H1 (cell line): Measurements from ENCODE around the gene GMPR2.

ENCODE experiments used
- ATF3 ChIP-seq: IDR thresholded peaks from 2 replicates; pipeline ENCODE4 v1.6.1; 2011; ENCODE audit warnings: low read depth, mild to moderate bottlenecking, low read length; ENCODE audit not compliant: insufficient read depth
- BACH1 ChIP-seq: IDR thresholded peaks from 2 replicates; pipeline ENCODE4 v1.6.1; 2012; ENCODE audit warnings: low read length, improper control_type of control experiment
- CTCF ChIP-seq, 3 experiments: IDR thresholded peaks; 1 replicate in 2 of 3; 2 replicates in 1 of 3; pipeline versions ENCODE4 v1.5.1 to v1.6.1; 2011; ENCODE audit warnings: low read length in 3 of 3, mild to moderate bottlenecking in 3 of 3, inconsistent platforms in 2 of 3, low read depth in 1 of 3, moderate library complexity in 1 of 3; ENCODE audit not compliant: insufficient read depth in 1 of 3; ENCODE audit errors: control extremely low read depth in 1 of 3
- GABPA ChIP-seq: IDR thresholded peaks from 2 replicates; pipeline ENCODE4 v1.6.1; 2011; ENCODE audit warnings: mild to moderate bottlenecking, low read length, moderate library complexity, borderline replicate concordance; ENCODE audit not compliant: insufficient read depth
- JUND ChIP-seq: IDR thresholded peaks from 2 replicates; pipeline ENCODE4 v1.6.1; 2011; ENCODE audit warnings: mild to moderate bottlenecking, improper control_type of control experiment, low read length
- NANOG ChIP-seq: IDR thresholded peaks from 2 replicates; pipeline ENCODE4 v1.6.1; 2011; ENCODE audit warnings: low read length, low read depth, mild to moderate bottlenecking, inconsistent platforms; ENCODE audit not compliant: insufficient read depth, poor library complexity, severe bottlenecking
- POLR2A ChIP-seq, 2 experiments: IDR thresholded peaks; 1 replicate in 1 of 2; 2 replicates in 1 of 2; pipeline ENCODE4 v1.6.1; 2011; ENCODE audit warnings: low read depth in 2 of 2, low read length in 2 of 2, mild to moderate bottlenecking in 2 of 2; ENCODE audit errors: control extremely low read depth in 1 of 2
- POLR2AphosphoS5 ChIP-seq: IDR thresholded peaks from 2 replicates; pipeline ENCODE4 v1.6.1; 2011; ENCODE audit warnings: low read depth, low read length
- RAD21 ChIP-seq, 2 experiments: IDR thresholded peaks in 1 of 2; conservative IDR thresholded peaks in 1 of 2; 2 replicates each; pipeline ENCODE4 v1.6.1; 2011; ENCODE audit warnings: low read depth in 2 of 2, low read length in 2 of 2, improper control_type of control experiment in 1 of 2, inconsistent platforms in 1 of 2, mild to moderate bottlenecking in 1 of 2, moderate library complexity in 1 of 2
- RBBP5 ChIP-seq: IDR thresholded peaks from 2 replicates; pipeline ENCODE4 v1.7.1; 2012; ENCODE audit warnings: low read depth, mild to moderate bottlenecking, inconsistent platforms, low read length, moderate library complexity, borderline replicate concordance
- RFX5 ChIP-seq: IDR thresholded peaks from 2 replicates; pipeline ENCODE4 v1.6.1; 2011; ENCODE audit warnings: low read depth, low read length, improper control_type of control experiment, borderline replicate concordance
- SP1 ChIP-seq: IDR thresholded peaks from 2 replicates; pipeline ENCODE4 v1.6.1; 2011; ENCODE audit warnings: low read depth, low read length
- TCF12 ChIP-seq: IDR thresholded peaks from 2 replicates; pipeline ENCODE4 v1.6.1; 2011; ENCODE audit warnings: low read depth, mild to moderate bottlenecking, low read length
- ZNF274 ChIP-seq: IDR thresholded peaks from 2 replicates; pipeline ENCODE4 v1.7.0; 2012; ENCODE audit warnings: low read length, borderline replicate concordance; ENCODE audit errors: extremely low read depth

DNA sequence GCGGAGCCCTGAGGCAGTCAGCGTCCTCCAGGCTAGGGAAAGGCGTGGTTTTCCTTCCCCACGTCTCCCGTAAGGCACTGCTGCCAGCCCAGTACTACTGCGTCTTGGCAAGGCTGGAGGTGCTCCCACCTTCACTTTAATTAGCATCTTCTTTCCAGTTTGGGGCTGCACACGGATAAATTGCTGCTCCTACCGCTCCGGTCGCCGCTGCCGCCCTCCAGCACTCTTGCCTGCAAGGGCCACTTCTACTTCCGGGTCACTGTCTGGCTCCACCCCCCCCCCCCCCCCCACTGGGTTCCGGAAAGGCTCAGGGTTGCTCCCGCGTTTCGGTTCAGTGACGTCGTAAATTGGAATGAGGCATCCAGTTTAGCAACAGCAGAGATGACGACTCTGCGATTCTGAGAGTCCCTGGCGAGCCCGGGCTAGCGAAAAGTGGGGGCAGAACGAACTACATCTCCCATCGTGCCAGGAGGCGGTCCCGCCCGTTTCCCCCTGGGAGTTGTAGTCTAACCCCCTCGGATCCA lies 546 bp upstream of the GMPR2 start, which contains the start of gene NEDD8:
- TF ChIP-seq ZNF274 (no peak), RFX5 (no peak), POLR2A (IDR thresholded peaks at IDR 0.05; ENCODE audit: control extremely low read depth in 1 of 2, low read depth in 2 of 2, low read length in 2 of 2) (peak; percentile 17 to 41; a peak in 2 of 3 replicates), ATF3 (no peak), SP1 (no peak), POLR2AphosphoS5 (peak; percentile 49), TCF12 (no peak), RAD21 (IDR thresholded peaks at IDR 0.05 in 1 of 2, conservative IDR thresholded peaks at IDR 0.05 in 1 of 2; ENCODE audit: low read depth in 2 of 2, low read length in 2 of 2) (no peak), CTCF (IDR thresholded peaks at IDR 0.05; ENCODE audit: control extremely low read depth in 1 of 3, insufficient read depth in 1 of 3, low read depth in 1 of 3, low read length in 3 of 3) (no peak), BACH1 (no peak), GABPA (peak; percentile 73; the same call in 1 of the 2 replicates), NANOG (no peak), RBBP5 (0 out of 2 replicates have a peak, but pooled peaks have one; percentile 19), JUND (no peak)
